ENCODE results near the gene VAV3. TPM values are rescaled to one million over a fixed set of nuclear protein-coding genes. Genes with fewer than 3 reads are reported as not detected.

The VAV3 gene
- polyA plus RNA-seq, 3 donors, result 5.4 to 9.2 (median 9.0) TPM

- Mint-ChIP-seq H3K9me3 (peaks cover 0 to 3% (median 3%) of the 10 kb centered on the region in 7 donors), H3K27me3 (ENCODE audit: low read depth in 3 of 3) (no peaks in the 10 kb centered on the region), H3K4me1 (no peaks in the 10 kb centered on the region), H3K36me3 (peaks cover 42 to 54% of the 10 kb centered on the region in 2 donors), H3K4me3 (no peak overlapping the region), H3K27ac (no peak overlapping the region)
- DNase-seq, result no peak
- Histone ChIP-seq H3K4me3 (replicated peaks in 1 of 3; ENCODE audit: low read depth in 2 of 3, low read length in 3 of 3) (no peak overlapping the region), H3K4me2 (replicated peaks; ENCODE audit: extremely low read depth, low read length, poor library complexity, severe bottlenecking) (no peak overlapping the region), H3K36me3 (replicated peaks in 1 of 2; ENCODE audit: control insufficient read depth in 1 of 2, insufficient read depth in 2 of 2, low read length in 2 of 2) (peaks cover 22 to 40% of the 10 kb centered on the region in 2 donors), H3K79me2 (ENCODE audit: insufficient read depth, low read length) (no peaks in the 10 kb centered on the region), H4K20me1 (ENCODE audit: insufficient read depth, low read length) (no peaks in the 10 kb centered on the region), H3K4me1 (ENCODE audit: control insufficient read depth in 1 of 2, insufficient read depth in 2 of 2, low read length in 2 of 2) (no peaks in the 10 kb centered on the region), H3K9me3 (replicated peaks in 1 of 2; ENCODE audit: control insufficient read depth in 1 of 2, insufficient read depth in 1 of 2, low read length in 2 of 2) (no peaks in the 10 kb centered on the region), H3K27me3 (ENCODE audit: control insufficient read depth in 2 of 2, insufficient read depth in 2 of 2, low read length in 2 of 2) (no peaks in the 10 kb centered on the region), H3K27ac (ENCODE audit: low read depth in 1 of 2, low read length in 2 of 2) (no peak overlapping the region), H3K9ac (ENCODE audit: insufficient read depth, low read length, poor library complexity, severe bottlenecking) (no peak overlapping the region), H2AFZ (ENCODE audit: insufficient read depth, low read depth, low read length, poor library complexity, severe bottlenecking) (no peak overlapping the region)
- no peak for TF ChIP-seq CTCF (IDR thresholded peaks at IDR 0.05)
- intact Hi-C loops (cut with micrococcal nuclease), result no loop called here
- 96% methylated on average over 4 of the region's 6 CpGs for WGBS (ENCODE audit: insufficient coverage)
Measured at GRCh38 chr1:107706182-107706581, 258.8 kb downstream of the VAV3 start.

- no peaks in the 10 kb centered on the region for H3K4me1 ChIP-seq (ENCODE audit: control insufficient read depth in 1 of 2, insufficient read depth in 2 of 2, low read length in 2 of 2)
- no peak overlapping the region for H3K4me3 ChIP-seq (replicated peaks in 1 of 3; ENCODE audit: low read depth in 2 of 3, low read length in 3 of 3)
- Mint-ChIP-seq H3K27ac (no peak overlapping the region), H3K4me1 (no peaks in the 10 kb centered on the region), H3K4me3 (no peak overlapping the region), H3K9me3 (peaks cover 0 to 3% (median 0%) of the 10 kb centered on the region in 7 donors), H3K27me3 (ENCODE audit: low read depth in 3 of 3) (no peaks in the 10 kb centered on the region), H3K36me3 (peaks cover 47 to 59% of the 10 kb centered on the region in 2 donors)
- no peaks in the 10 kb centered on the region for H3K27me3 ChIP-seq (ENCODE audit: control insufficient read depth in 2 of 2, insufficient read depth in 2 of 2, low read length in 2 of 2)
- no peak overlapping the region for H3K27ac ChIP-seq (ENCODE audit: low read depth in 1 of 2, low read length in 2 of 2)
- no CpG with 5 or more reads among the region's 2 CpGs for WGBS (ENCODE audit: insufficient coverage)
- no peaks in the 10 kb centered on the region for H3K79me2 ChIP-seq (ENCODE audit: insufficient read depth, low read length)
- no peaks in the 10 kb centered on the region for H4K20me1 ChIP-seq (ENCODE audit: insufficient read depth, low read length)
- no peak for DNase-seq
- H3K9ac ChIP-seq (ENCODE audit: insufficient read depth, low read length, poor library complexity, severe bottlenecking), result no peak overlapping the region
- H3K9me3 ChIP-seq (replicated peaks in 1 of 2; ENCODE audit: control insufficient read depth in 1 of 2, insufficient read depth in 1 of 2, low read length in 2 of 2), result no peaks in the 10 kb centered on the region
- H3K36me3 ChIP-seq (replicated peaks in 1 of 2; ENCODE audit: control insufficient read depth in 1 of 2, insufficient read depth in 2 of 2, low read length in 2 of 2), result peaks cover 22 to 40% of the 10 kb centered on the region in 2 donors
- H3K4me2 ChIP-seq (replicated peaks; ENCODE audit: extremely low read depth, low read length, poor library complexity, severe bottlenecking), result no peak overlapping the region
- no peak overlapping the region for H2AFZ ChIP-seq (ENCODE audit: insufficient read depth, low read depth, low read length, poor library complexity, severe bottlenecking)
- TF ChIP-seq CTCF (IDR thresholded peaks at IDR 0.05), result no peak
- intact Hi-C loops (cut with micrococcal nuclease), result no loop called here
Measured at GRCh38 chr1:107704911-107705310, 260.1 kb downstream of the VAV3 start.

Measured in CD14-positive monocyte (primary cell).